GM12873 (cell line): ENCODE data around the gene GDNF.

Experiments used
- CTCF ChIP-seq: IDR thresholded peaks from 2 replicates; pipeline ENCODE4 v1.5.1; 2012; ENCODE audit warnings: low read depth, mild to moderate bottlenecking, moderate library complexity, low read length, control low read depth; ENCODE audit not compliant: insufficient read depth; ENCODE audit errors: missing control alignments

GDNF gene

DNA sequence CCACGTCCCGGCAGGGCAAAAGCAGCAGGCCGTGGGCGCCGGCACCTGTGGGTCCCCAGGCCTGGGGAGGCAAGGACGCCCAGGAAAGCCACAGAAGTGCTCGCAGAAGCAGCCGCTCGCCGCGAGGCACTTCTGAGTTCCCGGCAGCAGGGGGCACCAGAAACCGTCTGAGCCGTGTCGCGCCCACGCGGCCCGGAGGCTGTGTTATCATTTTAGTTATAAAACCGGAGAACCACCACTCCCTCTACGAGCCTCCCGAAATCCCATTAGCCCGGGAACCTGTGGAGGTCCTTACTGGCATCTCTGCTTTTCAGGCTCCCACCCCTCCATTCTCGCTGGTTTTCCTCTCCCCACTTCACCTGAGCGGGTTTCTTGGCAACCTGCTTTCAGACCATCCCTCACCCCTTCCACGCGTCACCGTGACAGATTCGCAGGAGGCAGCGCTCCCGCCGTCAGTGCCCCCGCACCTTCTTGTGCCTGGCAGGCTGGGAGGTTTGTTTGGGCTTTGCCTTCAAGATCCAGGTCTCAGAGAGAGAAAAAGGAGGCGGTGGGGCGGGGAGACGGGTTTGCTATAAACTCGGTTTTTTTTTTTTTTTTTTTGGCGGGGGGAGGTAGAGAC is 2.3 kb downstream of the GDNF start:
- TF ChIP-seq CTCF: peak; percentile 89

DNA sequence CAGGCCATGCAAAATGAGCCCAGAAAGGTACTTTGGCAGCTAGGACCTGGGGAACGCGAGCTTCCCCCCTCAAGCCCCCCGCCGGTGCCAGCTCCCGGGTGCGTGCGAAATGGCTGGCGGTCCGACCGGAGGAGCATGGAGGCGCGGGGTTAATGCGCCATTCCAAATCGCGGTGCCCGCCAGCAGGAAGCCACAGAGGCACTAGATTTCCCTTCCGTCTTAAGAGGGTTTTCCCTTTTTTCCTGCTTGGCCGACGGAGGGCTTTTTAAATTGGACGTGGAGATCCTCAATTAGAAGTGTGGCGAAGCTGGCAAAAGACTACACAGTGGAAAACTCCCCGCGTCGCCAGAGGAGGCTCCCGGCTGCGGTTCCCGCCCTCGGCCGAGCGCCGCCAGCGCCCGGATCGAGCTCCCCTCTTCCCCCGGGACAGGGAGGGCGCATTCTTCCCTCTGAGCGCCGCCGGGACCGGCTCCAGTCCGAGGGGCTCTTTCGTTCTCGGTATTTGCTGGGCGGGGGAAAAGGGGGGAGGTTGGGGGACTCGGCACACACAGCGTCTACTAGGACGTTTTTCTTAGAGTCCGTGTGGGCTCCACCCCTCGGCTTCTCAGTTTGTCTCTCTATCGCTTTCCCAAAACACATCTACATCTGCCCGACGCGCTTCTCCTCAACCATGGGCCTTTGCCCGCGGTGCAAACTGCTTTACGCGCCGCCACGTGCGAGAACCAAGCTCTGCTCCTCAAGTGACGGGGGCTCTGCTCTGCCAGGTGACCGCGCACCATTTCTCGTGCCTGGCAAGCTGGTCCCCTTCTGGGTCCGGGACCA is 3.0 kb downstream of the GDNF start:
- no peak for TF ChIP-seq CTCF

DNA sequence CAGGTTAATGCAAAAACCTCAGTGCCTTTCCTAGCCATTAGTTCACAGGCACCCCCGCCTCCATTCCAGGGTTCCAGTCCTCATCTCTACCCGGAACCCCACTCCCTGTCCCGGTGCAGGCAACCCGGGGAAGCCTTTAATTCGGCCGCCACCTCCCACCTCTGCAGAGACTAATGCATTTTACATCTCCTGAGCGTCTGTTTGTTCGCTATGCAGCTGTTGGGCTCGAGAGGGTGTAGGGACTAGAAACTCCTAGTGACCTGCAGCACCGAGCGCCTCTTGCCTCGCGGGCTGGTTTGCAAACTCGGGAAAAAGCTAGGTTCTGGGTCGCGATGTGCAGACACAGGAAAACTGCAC is 3.6 kb downstream of the GDNF start:
- no peak for TF ChIP-seq CTCF

DNA sequence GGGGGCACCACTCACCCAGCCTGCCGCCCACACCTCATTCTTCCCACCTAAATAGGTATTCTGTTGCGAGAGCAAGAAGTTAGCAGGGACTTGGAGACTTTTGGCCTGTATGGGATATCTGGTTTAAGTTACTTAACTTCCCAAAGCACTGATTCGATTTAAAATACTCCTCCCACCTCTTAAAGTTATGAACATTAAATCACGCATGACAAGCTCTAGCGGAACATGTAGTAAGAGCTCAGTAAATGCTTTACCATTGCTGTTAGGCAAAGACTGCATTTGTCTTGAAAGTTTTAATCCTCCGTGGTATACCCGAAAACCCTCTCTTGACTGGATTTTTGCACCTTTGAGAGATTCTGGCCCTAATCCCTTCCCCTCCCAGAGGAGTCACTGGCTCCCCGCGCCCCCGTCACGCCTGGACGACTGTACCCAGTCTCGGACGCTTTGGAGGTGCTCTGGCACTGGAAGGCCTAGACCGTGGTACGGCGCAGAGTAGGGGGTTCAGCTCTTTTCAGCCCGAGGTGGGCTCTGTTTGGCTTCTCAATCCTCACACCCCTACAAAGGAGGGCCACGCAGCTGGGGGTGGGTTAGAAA is 4.4 kb downstream of the GDNF start:
- no peak for TF ChIP-seq CTCF

DNA sequence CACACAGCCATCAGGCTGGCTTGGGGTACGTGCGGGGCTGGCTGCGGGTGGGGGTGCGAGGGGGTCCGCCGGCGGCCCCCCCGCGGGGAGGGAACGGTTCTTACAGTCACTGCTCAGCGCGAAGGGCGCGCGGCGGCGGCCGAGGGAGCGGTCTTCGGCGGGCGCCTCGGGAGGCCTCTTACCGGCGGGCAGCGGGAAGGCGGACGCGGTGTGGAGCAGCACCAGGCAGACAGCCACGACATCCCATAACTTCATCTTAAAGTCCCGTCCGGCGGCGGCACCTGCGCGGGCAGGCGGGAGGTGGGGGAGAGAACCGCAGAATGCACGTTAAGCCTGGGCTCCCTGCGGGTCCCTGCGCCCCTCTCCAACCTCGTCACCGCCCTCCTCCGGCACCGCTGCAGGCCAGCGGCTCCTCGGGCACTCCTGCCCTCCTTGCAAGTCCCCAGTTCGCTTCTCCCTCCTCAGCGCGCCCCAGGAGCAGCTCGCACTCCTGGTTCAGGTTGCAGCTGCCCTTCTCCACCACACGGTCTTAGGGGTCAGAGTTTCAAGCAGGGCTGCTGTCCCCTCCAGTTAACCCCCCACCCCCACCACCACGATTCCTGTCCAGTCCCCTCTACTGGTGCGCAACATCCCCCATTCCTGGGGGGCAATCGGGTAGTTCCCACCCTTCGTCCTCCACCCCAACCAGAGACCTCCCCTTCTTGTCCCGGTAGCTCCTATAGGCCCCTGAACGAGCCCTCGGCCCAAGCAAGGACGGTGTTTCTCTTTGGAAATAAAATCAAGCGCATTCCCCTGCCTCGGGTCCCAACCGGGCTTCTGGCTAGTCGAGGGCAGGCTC is 5.1 kb downstream of the GDNF start:
- no peak for TF ChIP-seq CTCF

GRCh38 chr5:37833990-37834389 is 5.9 kb downstream of the GDNF start:
- no peak for TF ChIP-seq CTCF
